DOHH2 (cell line): ENCODE results near the gene SLC7A6OS.

Experiments used
- CTCF ChIP-seq: fragments of 200-600 bp; sonication (generic); IDR thresholded peaks from one replicate; pipeline ENCODE4 v1.5.1; 2014; ENCODE audit warnings: antibody characterized with exemption, mild to moderate bottlenecking, low read depth, low read length; ENCODE audit not compliant: poor library complexity, severe bottlenecking
- EZH2phosphoT487 ChIP-seq: fragments of 200-600 bp; sonication (generic); IDR thresholded peaks from 2 replicates; pipeline ENCODE4 v1.6.1; 2017; ENCODE audit warnings: borderline replicate concordance, mild to moderate bottlenecking, antibody characterized with exemption, low read length, moderate library complexity, mixed read lengths

- TF ChIP-seq CTCF (no peak), EZH2phosphoT487 (no peak)
Observed at GRCh38 chr16:68286153-68287074, 24.3 kb downstream of the SLC7A6OS start.
